Activated T-helper 2 cell treated with anti-CD3 and anti-CD28 coated beads, Interferon-gamma antibody, Interleukin-2, Interleukin-4, amounts not matched to agents 10 μg/mL and 5 μg/mL and 100 μg/mL, durations not matched to agents 14 hours and 24 hours and 36 hours (primary cell): Measurements from ENCODE around the gene TRIP13. TPM values are rescaled to one million over a fixed set of nuclear protein-coding genes. Genes with fewer than 3 reads are reported as not detected.
"Not testable (repeated sequence)": the region's sequence is repeated elsewhere in the genome, so short reads cannot be mapped to it uniquely, and the experiment has no call there.

Experiments
- DNase-seq: peaks from one replicate; pipeline ENCODE4 v3.0.0; 2021; ENCODE audit warnings: low spot score
- H3K27ac Mint-ChIP-seq: one replicate; pipeline ENCODE4 v1.8.0; 2021; ENCODE audit warnings: mixed read lengths
- H3K27me3 Mint-ChIP-seq: one replicate; pipeline ENCODE4 v1.8.0; 2021; ENCODE audit warnings: low read depth, mixed read lengths
- H3K36me3 Mint-ChIP-seq: one replicate; pipeline ENCODE4 v1.8.0; 2021; ENCODE audit warnings: low read depth, mixed read lengths
- H3K4me1 Mint-ChIP-seq: one replicate; pipeline ENCODE4 v1.8.0; 2021; ENCODE audit warnings: low read depth, mixed read lengths
- H3K4me3 Mint-ChIP-seq: one replicate; pipeline ENCODE4 v1.8.0; 2021; ENCODE audit warnings: low read depth, mild to moderate bottlenecking, moderate library complexity, mixed read lengths
- H3K9me3 Mint-ChIP-seq: one replicate; pipeline ENCODE4 v1.8.0; 2021; ENCODE audit warnings: mixed read lengths
- intact Hi-C: fragments of 100-400 bp; cut with micrococcal nuclease; formaldehyde crosslinking; loops from one replicate; pipeline ENCODE4 v1.15.1; 2023
- total RNA-seq: library from RNA; stranded (reverse); gene quantifications from 2 replicates; pipeline ENCODE4 v1.2.3, GENCODE V29; 2022

The TRIP13 gene
- total RNA-seq, 1 donor from 2014 or later = 37.6 TPM

DNA sequence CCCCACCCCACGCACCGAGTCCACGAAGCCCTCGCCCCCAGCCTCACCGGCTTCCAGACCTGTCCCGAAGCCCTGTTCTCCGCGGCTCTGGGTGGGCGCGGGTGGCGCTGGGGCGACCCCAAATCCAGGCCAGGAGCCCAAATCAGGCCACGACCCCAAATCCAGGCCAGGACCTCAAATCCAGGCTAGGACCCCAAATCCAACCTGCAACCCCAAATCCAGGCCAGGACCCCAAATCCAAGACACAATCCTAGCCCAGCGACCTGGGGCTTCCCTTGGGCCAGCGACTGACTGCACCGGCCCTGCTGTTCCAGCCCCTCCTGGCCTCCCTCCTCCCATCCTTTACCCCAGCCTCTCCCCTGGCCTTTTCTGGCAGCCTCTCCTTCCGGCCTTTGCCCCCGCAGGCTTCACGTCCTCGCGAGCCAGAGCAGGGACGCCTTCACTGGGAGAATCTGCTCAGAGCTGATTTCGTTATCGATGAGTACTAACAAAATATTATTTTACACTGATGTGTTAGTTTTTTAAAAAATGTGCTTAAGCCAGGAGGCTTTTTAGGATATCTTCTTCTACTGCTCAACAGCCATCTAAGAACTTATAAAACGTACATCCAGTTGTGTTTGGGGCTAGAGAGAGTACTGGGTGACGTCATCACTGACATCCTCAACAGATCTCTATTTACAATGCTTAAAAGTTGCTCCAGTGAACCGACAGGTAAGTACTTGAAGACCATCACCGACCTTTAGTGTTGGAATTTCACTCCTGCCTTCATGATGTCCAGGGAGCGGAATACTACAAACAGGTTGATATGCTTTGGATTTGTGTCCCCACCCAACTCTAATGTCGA is 34.7 kb downstream of the TRIP13 start:
- Mint-ChIP-seq H3K9me3 (no peaks in the 10 kb centered on the region), H3K4me3 (no peak overlapping the region), H3K27me3 (peaks cover 21% of the 10 kb centered on the region), H3K36me3 (peaks cover 6% of the 10 kb centered on the region), H3K27ac (no peak overlapping the region), H3K4me1 (peaks cover 25% of the 10 kb centered on the region)
- intact Hi-C loops = loop anchor here (10.0 kb wide), 1 partner anchor 717 kb away; no protein-coding TSS in a partner anchor
- no peak for DNase-seq

DNA sequence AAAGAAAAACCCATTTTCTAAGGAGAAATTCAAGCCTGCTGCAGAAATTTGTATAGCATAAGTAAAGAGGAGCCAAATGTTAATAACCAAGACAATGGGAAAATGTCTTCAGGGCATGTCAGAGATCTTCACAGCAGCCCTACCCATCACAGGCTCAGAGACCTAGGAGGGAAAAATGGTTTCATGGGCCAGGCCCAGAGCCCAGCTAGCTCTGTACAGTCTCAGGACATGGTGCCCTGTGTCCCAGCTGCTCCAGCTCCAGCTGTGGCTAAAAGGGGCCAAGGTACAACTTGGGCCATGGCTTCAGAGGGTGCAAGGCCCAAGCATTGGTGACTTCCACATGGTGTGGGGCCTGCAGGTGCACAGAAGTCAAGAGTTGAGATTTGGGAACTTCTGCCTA is 36.5 kb downstream of the TRIP13 start:
- not testable (repeated sequence) for H3K27ac Mint-ChIP-seq, DNase-seq, H3K4me3 Mint-ChIP-seq, H3K9me3 Mint-ChIP-seq, H3K36me3 Mint-ChIP-seq
- intact Hi-C loops = loop anchor here (10.0 kb wide), 1 partner anchor 716 kb away; no protein-coding TSS in a partner anchor
- Mint-ChIP-seq H3K4me1 (peaks cover 26% of the 10 kb centered on the region), H3K27me3 (peaks cover 21% of the 10 kb centered on the region)

DNA sequence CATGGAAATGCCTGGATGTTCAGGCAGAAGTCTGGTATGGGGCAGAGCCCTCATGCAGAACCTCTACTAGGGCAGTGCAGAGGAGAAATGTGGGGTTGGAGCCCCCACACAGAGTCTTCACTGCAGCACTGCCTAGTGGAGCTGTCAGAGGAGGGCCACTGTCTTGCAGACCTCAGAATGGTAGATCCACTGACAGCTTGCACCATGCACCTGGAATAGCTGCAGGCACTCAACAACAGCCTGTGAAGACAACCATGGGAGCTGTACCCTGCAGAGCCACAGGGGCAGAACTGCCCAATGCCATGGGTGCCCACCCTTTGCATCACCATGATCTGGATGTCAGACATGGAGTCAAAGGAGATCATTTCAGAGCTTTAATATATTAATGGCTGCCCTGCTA is 36.9 kb downstream of the TRIP13 start:
- Mint-ChIP-seq H3K4me1 (peaks cover 26% of the 10 kb centered on the region), H3K4me3 (no peak overlapping the region), H3K27me3 (peaks cover 21% of the 10 kb centered on the region), H3K9me3 (no peaks in the 10 kb centered on the region), H3K27ac (no peak overlapping the region), H3K36me3 (peaks cover 6% of the 10 kb centered on the region)
- intact Hi-C loops = loop anchor here (10.0 kb wide), 1 partner anchor 715 kb away; no protein-coding TSS in a partner anchor
- DNase-seq = no peak

DNA sequence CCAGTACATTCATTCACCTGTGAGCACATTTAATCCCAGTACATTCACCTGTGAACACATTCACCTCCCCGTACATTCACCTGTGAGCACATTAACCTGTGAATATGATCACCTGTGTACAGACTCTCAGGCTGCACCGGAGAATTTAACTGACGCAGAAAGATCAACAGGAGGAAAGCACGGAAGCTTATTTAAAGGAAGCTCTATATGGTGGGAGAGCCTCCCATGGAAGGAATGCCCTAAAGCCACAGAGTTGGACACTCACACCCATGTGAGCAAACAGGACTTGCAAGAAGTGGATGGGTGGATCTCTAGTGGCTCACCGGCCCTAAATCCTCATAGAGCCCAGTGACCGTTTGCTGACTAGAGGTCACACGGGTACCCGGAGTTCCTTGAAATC is 38.2 kb downstream of the TRIP13 start:
- Mint-ChIP-seq H3K4me1 (peaks cover 25% of the 10 kb centered on the region), H3K36me3 (peaks cover 6% of the 10 kb centered on the region), H3K27ac (no peak overlapping the region), H3K27me3 (peaks cover 14% of the 10 kb centered on the region), H3K4me3 (no peak overlapping the region), H3K9me3 (no peaks in the 10 kb centered on the region)
- intact Hi-C loops = no loop called here
- no peak for DNase-seq

DNA sequence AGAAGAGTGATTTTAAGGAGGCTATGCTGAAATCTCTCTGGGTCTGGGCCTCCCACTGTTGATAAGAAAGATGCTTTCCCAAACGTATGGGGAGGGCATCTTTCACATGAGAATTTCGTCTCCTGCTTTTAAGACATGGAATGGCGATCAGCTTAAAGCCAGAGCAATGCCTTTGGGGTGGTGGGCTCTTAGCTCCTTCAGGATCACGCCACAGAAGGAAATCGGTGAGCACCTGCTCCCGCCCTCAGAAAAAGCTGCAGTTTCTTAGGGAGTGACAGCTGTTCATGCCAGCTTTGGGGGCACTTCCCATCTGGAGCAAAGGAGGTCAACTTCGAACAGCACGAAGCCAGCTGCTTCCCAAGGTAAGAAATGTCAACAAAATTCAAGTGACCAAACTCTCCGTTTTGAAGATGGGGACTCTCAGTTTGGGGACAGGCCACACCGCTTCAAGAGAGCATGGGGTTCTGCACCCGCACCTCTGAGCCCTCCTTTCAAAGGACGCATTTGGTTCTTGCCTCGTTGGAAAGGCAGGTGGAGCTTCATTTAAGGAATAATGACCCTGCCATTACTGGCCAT is 39.0 kb downstream of the TRIP13 start:
- no peak for DNase-seq

DNA sequence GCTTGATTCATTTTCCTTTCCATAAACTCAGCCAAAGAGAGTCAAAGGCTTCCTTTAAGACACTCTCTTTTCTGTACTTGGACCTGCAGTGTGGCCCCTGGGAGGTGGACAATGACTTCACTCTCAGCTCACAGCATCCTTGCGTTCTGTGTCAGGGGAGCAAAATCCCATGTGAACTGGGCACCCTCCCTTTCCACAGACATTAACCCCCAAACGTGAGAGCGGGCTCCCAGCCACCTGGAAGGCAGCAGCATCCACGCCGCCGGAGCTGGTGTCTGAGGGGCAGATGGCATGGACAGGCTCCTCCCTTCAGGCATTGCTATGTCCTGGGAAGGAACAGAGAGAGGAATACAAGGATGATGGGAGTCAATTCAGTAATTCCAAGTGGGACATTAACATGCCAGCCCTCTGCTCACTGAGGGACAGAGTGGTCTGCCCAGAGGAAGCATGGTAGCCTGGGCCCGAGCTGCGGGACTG is 39.5 kb downstream of the TRIP13 start:
- Mint-ChIP-seq H3K27me3 (peaks cover 6% of the 10 kb centered on the region), H3K4me3 (no peak overlapping the region), H3K9me3 (no peaks in the 10 kb centered on the region), H3K4me1 (peaks cover 24% of the 10 kb centered on the region), H3K36me3 (no peaks in the 10 kb centered on the region), H3K27ac (no peak overlapping the region)
- intact Hi-C loops = no loop called here
- no peak for DNase-seq

More for the DNA sequence above, 39.0 kb downstream of the TRIP13 start:
- H3K4me1 Mint-ChIP-seq = peaks cover 24% of the 10 kb centered on the region
- no peak overlapping the region for H3K4me3 Mint-ChIP-seq
- intact Hi-C loops = no loop called here
- H3K9me3 Mint-ChIP-seq = no peaks in the 10 kb centered on the region
- H3K36me3 Mint-ChIP-seq = peaks cover under 1% of the 10 kb centered on the region
- H3K27ac Mint-ChIP-seq = no peak overlapping the region
- H3K27me3 Mint-ChIP-seq = peaks cover 6% of the 10 kb centered on the region

DNA sequence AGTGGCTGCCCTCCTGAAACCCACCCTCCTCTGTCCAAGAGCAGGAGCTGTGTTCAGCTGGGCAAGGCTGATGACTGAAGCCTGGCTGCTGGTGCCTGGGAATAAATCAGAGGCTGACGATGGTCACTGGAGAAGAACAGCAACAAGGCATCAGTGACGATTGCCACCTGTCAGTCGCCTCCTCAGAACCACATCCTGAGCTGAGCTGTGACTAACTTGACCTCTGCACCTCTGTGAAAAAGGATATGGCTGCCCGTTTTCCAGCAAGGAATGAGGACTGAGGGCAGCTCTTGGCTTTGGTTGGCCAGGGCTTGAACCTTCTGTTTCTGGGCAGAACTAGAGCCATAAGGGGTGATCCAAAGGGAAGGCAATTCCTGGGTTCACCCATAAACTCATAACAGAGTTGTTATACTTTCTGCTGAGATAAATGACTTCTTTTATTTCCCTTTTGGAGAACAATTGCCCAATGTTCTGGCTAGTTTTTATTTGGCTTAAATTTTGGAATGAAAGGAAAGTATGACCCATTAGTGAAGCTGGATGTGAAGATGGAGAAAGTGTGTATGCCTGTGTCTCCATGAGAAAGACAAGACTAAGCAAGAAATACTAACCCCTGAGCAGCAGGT is 40.1 kb downstream of the TRIP13 start:
- Mint-ChIP-seq H3K27me3 (peaks cover 2% of the 10 kb centered on the region), H3K4me1 (peaks cover 22% of the 10 kb centered on the region), H3K36me3 (no peaks in the 10 kb centered on the region), H3K9me3 (no peaks in the 10 kb centered on the region), H3K4me3 (no peak overlapping the region), H3K27ac (peak overlapping the region; percentile 44)
- intact Hi-C loops = no loop called here
- DNase-seq = no peak

DNA sequence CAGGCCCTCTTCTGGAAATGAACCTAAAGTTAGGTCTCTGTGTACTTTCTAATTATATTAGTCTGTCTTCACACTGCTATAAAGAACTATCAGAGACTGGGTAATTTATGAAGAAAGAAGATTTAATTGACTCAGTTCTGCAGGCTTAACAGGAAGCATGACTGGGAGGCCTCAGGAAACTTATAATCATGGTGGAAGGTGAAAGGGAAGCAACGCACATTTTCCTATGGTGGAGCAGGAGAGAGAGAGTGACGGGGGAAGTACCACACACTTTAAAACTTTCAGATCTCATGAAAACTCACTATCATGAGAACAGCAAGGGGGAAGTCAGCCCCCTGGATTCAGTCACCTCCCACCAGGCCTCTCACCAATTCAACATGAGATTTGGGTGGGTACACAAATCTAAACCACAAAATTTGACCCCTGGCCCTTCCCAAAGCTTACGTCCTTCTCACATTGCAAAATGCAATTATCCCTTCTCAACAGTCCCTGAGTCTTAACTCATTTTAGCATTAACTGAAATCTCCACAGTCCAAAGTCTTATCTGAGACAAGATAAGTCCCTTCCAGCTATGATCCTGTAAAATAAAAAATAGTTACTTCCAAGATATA is 40.7 kb downstream of the TRIP13 start:
- intact Hi-C loops = no loop called here
- H3K4me1 Mint-ChIP-seq = peaks cover 22% of the 10 kb centered on the region
- no peaks in the 10 kb centered on the region for H3K9me3 Mint-ChIP-seq
- H3K27me3 Mint-ChIP-seq = no peaks in the 10 kb centered on the region
- H3K27ac Mint-ChIP-seq = peak overlapping the region; percentile 44
- no peaks in the 10 kb centered on the region for H3K36me3 Mint-ChIP-seq
- H3K4me3 Mint-ChIP-seq = no peak overlapping the region
- no peak for DNase-seq

DNA sequence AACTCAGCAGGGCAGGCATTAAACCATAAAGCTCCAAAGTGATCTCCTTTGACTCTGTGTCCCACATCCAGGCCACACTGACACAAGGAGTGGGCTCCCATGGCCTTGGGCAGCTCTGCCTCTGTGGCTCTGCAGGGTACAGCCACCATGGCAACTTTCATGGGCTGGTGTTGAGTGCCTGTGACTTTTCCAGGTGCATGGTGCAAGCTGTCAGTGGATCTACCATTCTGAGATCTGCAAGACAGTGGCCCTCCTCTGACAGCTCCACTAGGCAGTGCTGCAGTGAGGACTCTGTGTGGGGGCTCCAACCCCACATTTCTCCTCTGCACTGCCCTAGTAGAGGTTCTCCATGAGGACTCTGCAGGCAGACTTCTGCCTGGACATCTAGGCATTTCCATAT is 41.3 kb downstream of the TRIP13 start:
- H3K4me1 Mint-ChIP-seq = peaks cover 21% of the 10 kb centered on the region
- H3K27me3 Mint-ChIP-seq, H3K4me3 Mint-ChIP-seq, H3K9me3 Mint-ChIP-seq, intact Hi-C loops, DNase-seq, H3K27ac Mint-ChIP-seq, H3K36me3 Mint-ChIP-seq: not testable (repeated sequence)

DNA sequence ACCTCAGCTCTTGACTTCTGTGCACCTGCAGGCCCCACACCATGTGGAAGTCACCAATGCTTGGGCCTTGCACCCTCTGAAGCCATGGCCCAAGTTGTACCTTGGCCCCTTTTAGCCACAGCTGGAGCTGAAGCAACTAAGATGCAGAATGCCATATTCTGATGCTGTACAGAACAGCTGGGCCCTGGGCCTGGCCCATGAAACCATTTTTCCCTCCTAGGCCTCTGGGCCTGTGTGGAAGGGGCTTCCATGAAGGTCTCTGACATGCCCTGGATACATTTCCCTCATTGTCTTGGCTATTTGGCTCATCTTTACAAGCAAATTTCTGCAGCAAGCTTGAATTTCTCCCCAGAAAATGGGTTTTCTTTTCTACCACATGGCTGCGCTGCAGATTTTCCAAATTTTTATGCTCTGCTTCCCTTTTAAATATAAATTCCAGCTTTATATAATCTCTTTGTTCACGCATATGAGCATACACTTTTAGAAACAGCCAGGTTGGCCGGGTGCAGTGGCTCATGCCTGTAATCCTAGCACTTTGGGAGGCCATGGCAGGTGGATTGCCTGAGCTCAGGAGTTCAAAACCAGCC is 41.8 kb downstream of the TRIP13 start:
- DNase-seq, H3K27me3 Mint-ChIP-seq, H3K27ac Mint-ChIP-seq, H3K4me3 Mint-ChIP-seq, H3K9me3 Mint-ChIP-seq, intact Hi-C loops, H3K36me3 Mint-ChIP-seq: not testable (repeated sequence)
- peaks cover 20% of the 10 kb centered on the region for H3K4me1 Mint-ChIP-seq

DNA sequence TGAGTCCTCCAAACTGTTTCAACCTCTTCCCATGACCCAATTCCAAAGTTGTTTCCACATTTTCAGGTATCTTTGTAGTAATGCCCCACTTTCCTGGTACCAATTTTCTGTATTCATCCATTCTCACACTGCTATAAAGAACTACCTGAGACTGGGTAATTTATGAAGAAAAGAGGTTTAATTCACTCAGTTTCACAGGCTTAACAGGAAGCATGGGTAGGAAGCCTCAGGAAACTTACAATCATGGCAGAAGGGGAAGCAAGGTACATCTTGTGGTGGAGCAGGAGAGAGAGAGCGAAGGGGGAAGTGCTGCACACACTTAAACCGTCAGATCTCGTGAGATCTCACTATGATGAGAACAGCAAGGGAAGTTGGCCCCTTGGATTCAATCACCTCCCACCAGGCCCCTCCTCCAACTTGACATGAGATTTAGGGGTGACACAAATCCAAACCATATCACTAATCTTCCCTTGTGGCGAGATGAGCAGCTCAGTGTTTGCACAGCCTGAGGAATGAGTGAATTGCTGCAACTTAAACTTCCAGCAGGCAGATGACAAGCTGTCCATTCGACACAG is 42.9 kb downstream of the TRIP13 start:
- Mint-ChIP-seq H3K9me3 (no peaks in the 10 kb centered on the region), H3K36me3 (no peaks in the 10 kb centered on the region), H3K4me3 (no peak overlapping the region), H3K27ac (no peak overlapping the region), H3K4me1 (peaks cover 20% of the 10 kb centered on the region), H3K27me3 (no peaks in the 10 kb centered on the region)
- no peak for DNase-seq
- intact Hi-C loops = no loop called here
